Stimulated activated CD4-positive, alpha-beta T cell treated with anti-CD3 and anti-CD28 coated beads, Interleukin-2, amount 100 ng/mL, for 48 hours (primary cell): ENCODE data around the gene GRM8.
"Not testable (repeated sequence)": the region's sequence is repeated elsewhere in the genome, so short reads cannot be mapped to it uniquely, and the experiment has no call there.

Experiments
- DNase-seq, 2 donors: peaks; one replicate each; pipeline ENCODE4 v3.0.0-alpha.2; 2020

Gene GRM8

GRCh38 chr7:126702242-126703016 is 550.3 kb downstream of the GRM8 start:
- DNase-seq, result no peak

- DNase-seq, result peak; percentile 26 to 30
These were observed 551.7 kb downstream of the GRM8 start for GRCh38 chr7:126700807-126701604.

GRCh38 chr7:126699707-126700106 is 553.0 kb downstream of the GRM8 start:
- no peak for DNase-seq

- DNase-seq, result no peak
These were observed 553.8 kb downstream of the GRM8 start for GRCh38 chr7:126698909-126699308.

GRCh38 chr7:126698446-126698845 is 554.3 kb downstream of the GRM8 start:
- DNase-seq, result no peak

GRCh38 chr7:126696256-126697038 is 556.3 kb downstream of the GRM8 start:
- DNase-seq, result no peak

GRCh38 chr7:126690848-126691751 is 561.6 kb downstream of the GRM8 start:
- DNase-seq, result no peak

GRCh38 chr7:126690104-126690503 is 562.6 kb downstream of the GRM8 start:
- DNase-seq, result no peak

- no peak for DNase-seq
These were observed 563.7 kb downstream of the GRM8 start for GRCh38 chr7:126689037-126689436.

- DNase-seq, result no peak
These were observed 566.3 kb downstream of the GRM8 start for GRCh38 chr7:126686474-126686873.

- no peak for DNase-seq
These were observed 567.1 kb downstream of the GRM8 start for GRCh38 chr7:126685596-126685995.

GRCh38 chr7:126685018-126685573 is 567.6 kb downstream of the GRM8 start:
- DNase-seq, result no peak

- no peak for DNase-seq
These were observed 570.6 kb downstream of the GRM8 start for GRCh38 chr7:126682176-126682575.

- not testable (repeated sequence) for DNase-seq
These were observed 584.0 kb downstream of the GRM8 start for GRCh38 chr7:126668762-126669161.

GRCh38 chr7:126668367-126668752 is 584.4 kb downstream of the GRM8 start:
- DNase-seq, result no peak

GRCh38 chr7:126667742-126668366 is 584.9 kb downstream of the GRM8 start:
- no peak for DNase-seq

- DNase-seq, result no peak
These were observed 589.9 kb downstream of the GRM8 start for GRCh38 chr7:126662856-126663255.

- DNase-seq, result no peak
These were observed 593.6 kb downstream of the GRM8 start for GRCh38 chr7:126659124-126659523.

GRCh38 chr7:126658684-126659083 is 594.1 kb downstream of the GRM8 start:
- DNase-seq, result no peak

GRCh38 chr7:126657599-126658358 is 595.0 kb downstream of the GRM8 start:
- no peak for DNase-seq

- DNase-seq, result no peak
These were observed 595.6 kb downstream of the GRM8 start for GRCh38 chr7:126657137-126657536.
